Tibial nerve (tissue), 3 donors: ENCODE data around the gene BSPRY.

Experiments
- POLR2A ChIP-seq, 2 donors: fragments of 450-650 bp; IDR thresholded peaks; one replicate each; pipeline ENCODE4 v1.6.1; 2017; ENCODE audit warnings: antibody characterized with exemption in 2 of 2, mild to moderate bottlenecking in 2 of 2, moderate library complexity in 2 of 2
- TF ChIP-seq, protein P1 (sequence below), 5 experiments: fragments of 200-600 bp in 3 of 5; fragments of 450-650 bp in 2 of 5; sonication (generic) in 3 of 5; IDR thresholded peaks; one replicate each; pipeline ENCODE4 v1.5.1; 2016 to 2019; ENCODE audit warnings: antibody characterized with exemption in 5 of 5, mild to moderate bottlenecking in 3 of 5, moderate library complexity in 2 of 5

DNA sequence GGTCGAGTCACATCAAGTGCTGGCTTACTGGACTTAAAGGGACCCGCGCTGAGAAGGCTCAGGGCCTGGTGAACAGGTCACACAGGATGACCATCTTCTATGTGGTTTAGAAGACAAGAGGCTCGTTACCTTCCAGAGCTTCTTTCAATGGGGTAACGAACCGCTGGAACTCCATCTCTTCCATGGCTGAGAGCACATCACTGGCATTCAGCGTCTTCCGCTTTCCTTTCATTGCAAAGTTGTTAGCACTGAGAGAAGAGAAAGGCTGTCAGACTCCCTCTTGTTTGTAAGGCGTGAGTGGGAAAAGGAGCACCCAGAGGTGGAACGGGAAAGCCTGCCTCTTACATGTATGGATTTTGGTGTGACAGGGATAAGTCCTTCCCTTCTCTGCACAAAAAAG, 60.1 kb downstream of the BSPRY start:
- TF ChIP-seq, protein P1, sequence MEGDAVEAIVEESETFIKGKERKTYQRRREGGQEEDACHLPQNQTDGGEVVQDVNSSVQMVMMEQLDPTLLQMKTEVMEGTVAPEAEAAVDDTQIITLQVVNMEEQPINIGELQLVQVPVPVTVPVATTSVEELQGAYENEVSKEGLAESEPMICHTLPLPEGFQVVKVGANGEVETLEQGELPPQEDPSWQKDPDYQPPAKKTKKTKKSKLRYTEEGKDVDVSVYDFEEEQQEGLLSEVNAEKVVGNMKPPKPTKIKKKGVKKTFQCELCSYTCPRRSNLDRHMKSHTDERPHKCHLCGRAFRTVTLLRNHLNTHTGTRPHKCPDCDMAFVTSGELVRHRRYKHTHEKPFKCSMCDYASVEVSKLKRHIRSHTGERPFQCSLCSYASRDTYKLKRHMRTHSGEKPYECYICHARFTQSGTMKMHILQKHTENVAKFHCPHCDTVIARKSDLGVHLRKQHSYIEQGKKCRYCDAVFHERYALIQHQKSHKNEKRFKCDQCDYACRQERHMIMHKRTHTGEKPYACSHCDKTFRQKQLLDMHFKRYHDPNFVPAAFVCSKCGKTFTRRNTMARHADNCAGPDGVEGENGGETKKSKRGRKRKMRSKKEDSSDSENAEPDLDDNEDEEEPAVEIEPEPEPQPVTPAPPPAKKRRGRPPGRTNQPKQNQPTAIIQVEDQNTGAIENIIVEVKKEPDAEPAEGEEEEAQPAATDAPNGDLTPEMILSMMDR (IDR thresholded peaks at IDR 0.05) = no peak
- no peak for TF ChIP-seq POLR2A (IDR thresholded peaks at IDR 0.05)
